Heart left ventricle (tissue), 16 donors: Measurements from ENCODE around the gene FADS2. TPM values are rescaled to one million over a fixed set of nuclear protein-coding genes. Genes with fewer than 3 reads are reported as not detected.

ENCODE experiments used
- ATAC-seq, 4 donors: fragments of 200-7000 bp; cut with Tn5 transposase; one replicate each; pipeline ENCODE4 v1.9.1; 2020 to 2022; ENCODE audit warnings: moderate library complexity in 4 of 4, mild to moderate bottlenecking in 3 of 4, moderate number of reproducible peaks in 1 of 4
- DNase-seq, 5 donors: peaks; one replicate each; pipeline ENCODE4 v3.0.0-alpha.2; 2020
- H3K27ac ChIP-seq, 12 donors: fragments of 200-600 bp; sonication (generic) in 4 of 12; one replicate each; pipeline versions ENCODE4 v1.5.0 to v1.8.0; 2016 to 2022; ENCODE audit warnings: mild to moderate bottlenecking in 2 of 12
- H3K27me3 ChIP-seq, 9 donors: fragments of 200-600 bp; sonication (generic) in 2 of 9; one replicate each; pipeline versions ENCODE4 v1.5.1 to v1.8.0; 2016 to 2022; ENCODE audit warnings: mild to moderate bottlenecking in 3 of 9
- H3K36me3 ChIP-seq, 9 donors: fragments of 200-600 bp; sonication (generic) in 2 of 9; one replicate each; pipeline versions ENCODE4 v1.5.0 to v1.8.0; 2018 to 2022; ENCODE audit warnings: mild to moderate bottlenecking in 2 of 9
- H3K4me1 ChIP-seq, 12 donors: fragments of 200-600 bp; sonication (generic) in 4 of 12; one replicate each; pipeline versions ENCODE4 v1.5.0 to v1.8.0; 2016 to 2022; ENCODE audit warnings: mild to moderate bottlenecking in 3 of 12
- H3K4me3 ChIP-seq, 12 donors: fragments of 200-600 bp; sonication (generic) in 4 of 12; one replicate each; pipeline versions ENCODE4 v1.5.0 to v1.8.0; 2017 to 2022; ENCODE audit warnings: mild to moderate bottlenecking in 9 of 12, moderate library complexity in 4 of 12
- H3K9me3 ChIP-seq, 12 donors: fragments of 200-600 bp; sonication (generic) in 4 of 12; one replicate each; pipeline versions ENCODE4 v1.5.0 to v1.8.0; 2016 to 2022; ENCODE audit warnings: mild to moderate bottlenecking in 1 of 12
- POLR2A ChIP-seq, 2 donors: fragments of 450-650 bp; IDR thresholded peaks; one replicate each; pipeline ENCODE4 v1.6.1; 2017; ENCODE audit warnings: antibody characterized with exemption in 2 of 2, mild to moderate bottlenecking in 2 of 2, moderate library complexity in 2 of 2
- WGBS, 4 donors: extraction: QIAGEN DNeasy Blood & Tissue Kit in 2 of 4; methylation state at CpG; one replicate each; pipeline versions ENCODE4 v1.1.5 to v1.1.7; 2013 to 2018; 5-methylcytosine and 5-hydroxymethylcytosine counted together
- intact Hi-C, 10 donors: fragments of 100-400 bp; cut with DNase I; formaldehyde crosslinking; loops; one replicate each; pipeline versions ENCODE4 v1.11.1 to v1.14.2; 2022
- polyA plus RNA-seq, 2 donors: library from polyadenylated mRNA; stranded (reverse); fragments of 200-250 nt; gene quantifications; one replicate each; pipeline ENCODE4 v1.2.3, GENCODE V29; 2013
- total RNA-seq, 9 donors: library from RNA; depleted of rRNA in 2 of 9; stranded (reverse); fragments of >200 nt in 2 of 9; fragmentation: NEBNext Ultra II Directional in 3 of 9; extraction: Animal tissue kit (Norgen Biotek cat#: 25700) in 3 of 9; gene quantifications; one replicate each; pipeline versions ENCODE4 v1.1.0 to v1.2.4, GENCODE V29; 2016 to 2023
- TF ChIP-seq, protein P1 (sequence below), 12 donors: fragments of 200-600 bp; sonication (generic) in 4 of 12; IDR thresholded peaks; one replicate each; pipeline versions ENCODE4 v1.5.0 to v1.8.0; 2018 to 2022; ENCODE audit warnings: antibody characterized with exemption in 12 of 12, mild to moderate bottlenecking in 5 of 12
- donor health status: ischemic (EF 13 %, LVEDD 7.1; RV severe dilation, severe dysfunction).
- donor health status: healthy with polysubstance abuse.
- donor health status: DM: no; HTN: yes; CAD: no.
- donor health status: DM: no; HTN: no; CAD: no.
- donor health status: ischemic (EF 25% LVEDD 6.9; RV normal size, moderate dysfunction).
- donor health status: ischemic (EF 25% LVEDD 5.7; RV mildly dilated, moderate dysfunction).
- donor health status: healthy.
- donor health status: DM: yes; HTN: yes; CAD: no.
- donor health status: ischemic (EF 35%, LVEDD 5.7; RV mildly dilated, moderate dysfunction).
- donor health status: nonischemic (EF 11% LVEDD 7.7; RV severe dilation, severe dysfunction).
- donor health status: DM: yes; HTN: yes; CAD: no.
- donor health status: PGD.
- donor health status: ischemic (EF 29% LVEDD 5.4; RV normal size, mild dysfunction).
- donor health status: nonischemic (EF 23%, LVEDD 6.1; RV moderate dilation, normal function).

The FADS2 gene
- total and polyA plus RNA-seq, 11 donors = 2.6 to 43.6 (median 19.2) TPM

DNA sequence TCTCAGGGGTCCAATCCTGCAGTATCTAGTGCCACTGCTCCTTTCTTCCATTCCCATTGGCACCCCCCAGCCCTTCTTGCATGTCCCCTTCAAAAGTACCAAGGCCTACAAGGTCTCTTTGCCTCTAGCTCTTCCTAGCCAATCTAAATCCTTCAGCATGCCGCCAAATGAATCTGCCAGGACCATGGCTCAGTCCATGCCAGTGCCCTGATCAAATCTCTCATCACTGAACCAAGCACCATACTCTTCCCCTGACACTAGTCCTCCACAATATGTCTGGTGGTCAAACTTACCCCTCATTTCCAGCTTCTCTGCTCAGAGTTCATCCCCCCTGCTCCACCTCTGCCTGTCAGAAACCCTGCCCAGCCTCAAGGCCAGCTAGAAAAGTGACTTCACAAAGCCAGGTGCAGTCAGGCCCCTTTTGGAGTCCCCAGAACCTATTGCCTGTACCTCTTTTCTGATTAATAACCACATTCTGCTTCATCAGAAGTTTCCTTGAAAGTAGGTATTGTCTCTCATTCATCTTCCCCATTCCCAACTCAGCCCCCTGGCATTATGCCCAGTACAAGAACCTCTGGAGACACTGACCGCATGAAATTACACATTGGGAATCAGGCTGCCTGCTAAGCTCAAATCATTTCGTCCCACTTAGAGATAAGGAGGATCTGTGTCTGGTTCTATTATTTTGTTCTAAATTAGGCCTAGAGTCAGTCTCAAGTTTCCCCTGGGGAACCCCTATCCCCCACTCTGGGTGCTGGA, 24.0 kb upstream of the FADS2 start:
- peaks cover 0 to 75% (median 49%) of the 10 kb centered on the region in 9 donors for H3K36me3 ChIP-seq
- intact Hi-C loops = loop anchor here in 1 of 10 donors (5.0 kb wide), 1 partner anchor 148 kb away; the partner anchor contains the start of gene BEST1
- WGBS, 4 donors = 55 to 63% (median 58%) methylated on average over 3 of the region's 3 CpGs

DNA sequence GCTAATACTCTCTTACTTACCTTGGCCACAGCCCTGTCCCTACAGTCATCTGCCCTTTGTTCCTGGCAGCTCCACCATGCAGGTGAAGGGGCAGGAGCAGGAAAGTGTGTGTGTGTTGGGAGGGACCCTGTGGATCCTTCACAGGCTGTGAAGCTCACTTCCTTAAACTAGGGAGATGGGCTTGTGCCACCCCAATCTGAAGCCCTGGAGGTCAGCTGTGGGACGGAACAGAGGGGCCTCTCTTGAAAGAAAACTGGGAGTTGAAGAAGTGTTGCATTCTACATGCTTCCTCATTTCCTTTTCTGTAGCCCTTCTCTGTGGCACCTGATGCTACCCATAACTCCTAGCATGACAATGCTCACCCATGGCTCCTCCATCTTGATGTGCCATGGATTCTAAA, 23.0 kb upstream of the FADS2 start:
- no peak for DNase-seq
- H3K9me3 ChIP-seq = no peaks in the 10 kb centered on the region
- TF ChIP-seq, protein P1, sequence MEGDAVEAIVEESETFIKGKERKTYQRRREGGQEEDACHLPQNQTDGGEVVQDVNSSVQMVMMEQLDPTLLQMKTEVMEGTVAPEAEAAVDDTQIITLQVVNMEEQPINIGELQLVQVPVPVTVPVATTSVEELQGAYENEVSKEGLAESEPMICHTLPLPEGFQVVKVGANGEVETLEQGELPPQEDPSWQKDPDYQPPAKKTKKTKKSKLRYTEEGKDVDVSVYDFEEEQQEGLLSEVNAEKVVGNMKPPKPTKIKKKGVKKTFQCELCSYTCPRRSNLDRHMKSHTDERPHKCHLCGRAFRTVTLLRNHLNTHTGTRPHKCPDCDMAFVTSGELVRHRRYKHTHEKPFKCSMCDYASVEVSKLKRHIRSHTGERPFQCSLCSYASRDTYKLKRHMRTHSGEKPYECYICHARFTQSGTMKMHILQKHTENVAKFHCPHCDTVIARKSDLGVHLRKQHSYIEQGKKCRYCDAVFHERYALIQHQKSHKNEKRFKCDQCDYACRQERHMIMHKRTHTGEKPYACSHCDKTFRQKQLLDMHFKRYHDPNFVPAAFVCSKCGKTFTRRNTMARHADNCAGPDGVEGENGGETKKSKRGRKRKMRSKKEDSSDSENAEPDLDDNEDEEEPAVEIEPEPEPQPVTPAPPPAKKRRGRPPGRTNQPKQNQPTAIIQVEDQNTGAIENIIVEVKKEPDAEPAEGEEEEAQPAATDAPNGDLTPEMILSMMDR (IDR thresholded peaks at IDR 0.05) = no peak
- WGBS, 4 donors = 75 to 100% (median 98%) methylated on average over 1 of the region's 1 CpG
- H3K4me3 ChIP-seq = no peak overlapping the region
- intact Hi-C loops = no loop called here
- ATAC-seq = no peak
- H3K36me3 ChIP-seq = peaks cover 0 to 82% (median 59%) of the 10 kb centered on the region in 9 donors
- H3K27me3 ChIP-seq = no peaks in the 10 kb centered on the region
- no peak overlapping the region for H3K27ac ChIP-seq
- H3K4me1 ChIP-seq = peaks cover 0 to 7% (median 0%) of the 10 kb centered on the region in 12 donors

More for the DNA sequence above, 24.0 kb upstream of the FADS2 start:
- ATAC-seq (no peak), DNase-seq (peak in 1 of 5 donors; percentile 15)
- Histone ChIP-seq H3K4me1 (peaks cover 0 to 7% (median 0%) of the 10 kb centered on the region in 12 donors), H3K9me3 (no peaks in the 10 kb centered on the region), H3K27ac (no peak overlapping the region), H3K27me3 (no peaks in the 10 kb centered on the region), H3K4me3 (no peak overlapping the region)
- no peak for TF ChIP-seq POLR2A (IDR thresholded peaks at IDR 0.05)
- TF ChIP-seq, protein P1 (IDR thresholded peaks at IDR 0.05) = no peak

DNA sequence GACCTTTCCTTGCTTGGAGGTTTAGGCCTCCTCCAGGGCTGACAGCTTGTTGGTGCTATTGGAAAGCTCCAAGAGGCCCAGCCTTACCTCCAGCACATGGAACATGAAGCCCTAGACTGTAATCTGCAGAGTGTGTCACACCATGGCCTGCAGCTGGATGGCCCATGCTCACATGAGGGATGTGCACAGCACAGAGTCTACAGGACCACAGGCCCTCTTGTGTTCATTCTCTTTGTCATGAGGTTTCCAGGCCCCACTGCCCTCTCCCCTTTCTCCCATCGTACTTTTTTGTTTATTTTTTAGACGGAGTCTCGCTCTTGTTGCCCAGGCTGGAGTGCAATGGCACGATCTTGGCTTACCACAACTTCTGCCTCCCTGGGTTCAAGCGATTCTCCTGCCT, 21.3 kb upstream of the FADS2 start:
- intact Hi-C loops = no loop called here
- DNase-seq = no peak
- no peak overlapping the region for H3K27ac ChIP-seq
- H3K27me3 ChIP-seq = no peaks in the 10 kb centered on the region
- no peak overlapping the region for H3K4me3 ChIP-seq
- WGBS, 4 donors = 91 to 96% (median 94%) methylated on average over 5 of the region's 5 CpGs
- no peaks in the 10 kb centered on the region for H3K9me3 ChIP-seq
- no peak for ATAC-seq
- TF ChIP-seq, protein P1 (IDR thresholded peaks at IDR 0.05) = no peak
- no peak for TF ChIP-seq POLR2A (IDR thresholded peaks at IDR 0.05)
- H3K4me1 ChIP-seq = peaks cover 0 to 7% (median 0%) of the 10 kb centered on the region in 12 donors
- H3K36me3 ChIP-seq = peaks cover 0 to 96% (median 75%) of the 10 kb centered on the region in 9 donors

DNA sequence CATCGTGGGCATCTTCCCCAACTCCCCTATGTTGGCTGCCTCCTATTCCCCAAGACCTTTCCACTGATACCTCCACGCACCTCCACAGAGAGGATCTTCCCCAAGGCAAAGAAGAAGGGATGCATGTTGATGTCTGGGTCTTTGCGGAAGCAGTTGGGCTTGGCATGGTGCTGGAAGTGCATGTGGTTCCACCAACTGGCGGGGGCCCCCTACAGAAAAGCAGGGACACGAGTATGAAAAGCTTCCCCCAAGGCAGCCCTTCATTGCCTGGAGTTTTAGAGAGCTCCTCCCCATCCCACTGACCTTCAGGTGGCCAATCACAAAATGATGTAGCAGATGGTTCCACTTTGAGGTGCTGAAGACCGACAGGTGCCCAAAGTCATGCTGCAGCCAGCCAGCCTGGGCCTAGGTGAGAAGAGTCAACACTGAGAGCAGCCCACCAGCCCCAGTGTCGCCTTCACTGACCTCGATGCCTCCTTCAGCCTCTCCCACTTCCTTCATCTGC, 17.4 kb upstream of the FADS2 start:
- intact Hi-C loops = loop anchor here in 3 of 10 donors (5.0 to 10.0 kb wide), 4 partner anchors 52 to 277 kb away; no protein-coding TSS in a partner anchor
- no peaks in the 10 kb centered on the region for H3K9me3 ChIP-seq
- peaks cover 0 to 7% (median 3%) of the 10 kb centered on the region in 12 donors for H3K4me1 ChIP-seq
- no peak overlapping the region for H3K4me3 ChIP-seq
- peaks cover 0 to 70% (median 55%) of the 10 kb centered on the region in 9 donors for H3K36me3 ChIP-seq
- H3K27ac ChIP-seq = no peak overlapping the region
- WGBS, 4 donors = 87 to 95% (median 91%) methylated on average over 8 of the region's 8 CpGs
- DNase-seq (no peak), ATAC-seq (no peak)
- H3K27me3 ChIP-seq = no peaks in the 10 kb centered on the region
- no peak for TF ChIP-seq POLR2A (IDR thresholded peaks at IDR 0.05)
- TF ChIP-seq, protein P1 (IDR thresholded peaks at IDR 0.05) = no peak
